GM12872 (cell line): ENCODE measurements around the gene CNN2.
A peak's percentile ranks its signal among the peaks of the same experiment; 100 is the strongest.

Experiments
- TF ChIP-seq, protein P1 (sequence below): IDR thresholded peaks from 3 replicates; pipeline ENCODE4 v1.5.1; 2011; ENCODE audit warnings: low read depth, mild to moderate bottlenecking, low read length, moderate library complexity; ENCODE audit not compliant: insufficient read depth

Gene CNN2

DNA sequence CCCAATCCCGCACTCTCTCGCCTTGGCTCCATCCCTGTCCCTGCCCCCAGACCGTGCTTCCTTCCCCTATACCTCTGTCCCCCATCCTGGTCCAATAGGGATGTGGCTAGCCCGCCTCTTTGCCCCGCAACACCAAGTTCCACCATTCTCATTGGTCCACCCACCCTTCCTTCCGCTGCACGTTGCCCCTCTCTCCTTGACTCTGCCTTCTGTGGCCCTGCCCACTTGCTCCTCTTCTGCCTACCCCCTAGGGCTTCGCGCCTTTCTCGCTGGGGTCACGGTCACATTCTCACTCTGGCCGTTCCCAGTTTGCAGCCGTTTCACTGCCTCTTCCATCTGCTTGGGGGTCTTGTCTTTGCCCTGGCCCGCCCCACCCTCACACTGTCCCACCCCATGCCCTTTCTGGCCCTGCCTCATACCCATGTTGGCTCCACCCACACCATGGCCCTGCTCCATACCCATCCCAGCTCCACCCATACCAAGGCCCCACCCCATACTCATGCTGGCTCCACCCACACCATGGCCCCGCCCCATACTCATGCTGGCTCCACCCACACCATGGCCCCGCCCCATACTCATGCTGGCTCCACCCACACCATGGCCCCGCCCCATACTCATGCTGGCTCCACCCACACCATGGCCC lies 36.1 kb downstream of the CNN2 start:
- TF ChIP-seq, protein P1, sequence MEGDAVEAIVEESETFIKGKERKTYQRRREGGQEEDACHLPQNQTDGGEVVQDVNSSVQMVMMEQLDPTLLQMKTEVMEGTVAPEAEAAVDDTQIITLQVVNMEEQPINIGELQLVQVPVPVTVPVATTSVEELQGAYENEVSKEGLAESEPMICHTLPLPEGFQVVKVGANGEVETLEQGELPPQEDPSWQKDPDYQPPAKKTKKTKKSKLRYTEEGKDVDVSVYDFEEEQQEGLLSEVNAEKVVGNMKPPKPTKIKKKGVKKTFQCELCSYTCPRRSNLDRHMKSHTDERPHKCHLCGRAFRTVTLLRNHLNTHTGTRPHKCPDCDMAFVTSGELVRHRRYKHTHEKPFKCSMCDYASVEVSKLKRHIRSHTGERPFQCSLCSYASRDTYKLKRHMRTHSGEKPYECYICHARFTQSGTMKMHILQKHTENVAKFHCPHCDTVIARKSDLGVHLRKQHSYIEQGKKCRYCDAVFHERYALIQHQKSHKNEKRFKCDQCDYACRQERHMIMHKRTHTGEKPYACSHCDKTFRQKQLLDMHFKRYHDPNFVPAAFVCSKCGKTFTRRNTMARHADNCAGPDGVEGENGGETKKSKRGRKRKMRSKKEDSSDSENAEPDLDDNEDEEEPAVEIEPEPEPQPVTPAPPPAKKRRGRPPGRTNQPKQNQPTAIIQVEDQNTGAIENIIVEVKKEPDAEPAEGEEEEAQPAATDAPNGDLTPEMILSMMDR, result no peak

DNA sequence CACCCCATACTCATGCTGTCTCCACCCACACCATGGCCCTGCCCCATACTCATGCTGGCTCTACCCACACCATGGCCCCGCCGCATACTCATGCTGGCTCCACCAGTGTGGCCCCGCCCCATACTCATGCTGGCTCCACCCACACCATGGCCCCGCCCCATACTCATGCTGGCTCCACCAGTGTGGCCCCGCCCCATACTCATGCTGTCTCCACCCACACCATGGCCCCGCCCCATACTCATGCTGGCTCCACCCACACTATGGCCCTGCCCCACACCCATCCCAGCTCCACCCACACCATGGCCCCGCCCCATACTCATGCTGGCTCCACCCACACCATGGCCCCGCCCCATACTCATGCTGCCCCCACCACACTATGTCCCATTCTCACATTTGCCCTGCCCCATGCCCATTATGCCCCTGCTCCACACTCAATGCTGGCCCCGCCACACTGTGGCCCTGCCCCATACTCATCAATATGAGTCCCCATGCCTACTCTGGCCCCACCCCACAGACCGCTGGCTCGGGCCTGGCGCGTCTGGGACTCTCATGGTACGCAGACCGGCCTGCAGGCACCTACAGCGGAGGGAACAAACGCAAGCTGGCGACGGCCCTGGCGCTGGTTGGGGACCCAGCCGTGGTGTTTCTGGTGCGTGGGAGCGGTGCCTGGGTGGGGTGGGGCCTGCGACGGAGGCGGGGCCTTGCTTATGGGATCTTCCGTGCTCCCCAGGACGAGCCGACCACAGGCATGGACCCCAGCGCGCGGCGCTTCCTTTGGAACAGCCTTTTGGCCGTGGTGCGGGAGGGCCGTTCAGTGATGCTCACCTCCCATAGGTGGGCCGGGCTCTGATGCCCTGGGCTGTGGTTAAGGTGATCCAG lies 36.9 kb downstream of the CNN2 start:
- TF ChIP-seq, protein P1, result no peak

DNA sequence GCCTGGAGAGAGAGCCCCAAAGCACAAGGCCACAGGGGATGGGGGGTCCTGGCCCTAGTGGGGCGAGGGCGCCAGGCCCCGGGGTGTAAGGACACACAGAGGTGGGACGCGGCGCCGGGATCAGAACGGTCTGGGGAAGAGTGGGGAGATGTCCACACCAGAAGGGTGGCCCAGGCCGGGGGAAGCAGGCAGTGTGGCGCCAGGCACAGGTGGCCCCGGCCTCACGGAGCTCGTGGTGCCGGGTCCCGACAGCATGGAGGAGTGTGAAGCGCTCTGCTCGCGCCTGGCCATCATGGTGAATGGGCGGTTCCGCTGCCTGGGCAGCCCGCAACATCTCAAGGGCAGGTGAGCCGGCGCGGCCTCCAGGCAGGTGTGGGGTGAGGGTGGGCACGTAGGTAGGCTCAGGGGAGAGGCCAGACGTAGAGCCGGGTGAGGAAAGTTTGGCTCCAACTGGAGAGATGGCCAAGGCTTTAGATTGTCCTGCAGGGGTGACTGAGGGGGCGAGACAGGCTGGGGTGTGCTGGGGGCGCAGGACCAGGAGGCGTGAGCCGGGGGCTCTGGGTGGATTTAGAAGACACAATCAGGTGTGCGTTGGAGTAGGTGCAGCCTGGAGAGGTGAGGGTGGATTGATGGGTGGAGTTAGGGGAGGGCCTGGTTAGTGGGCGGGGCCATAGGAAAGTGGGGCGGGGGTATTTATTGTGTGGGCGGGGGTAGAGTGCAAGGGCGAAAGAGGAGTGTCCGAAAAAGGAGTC lies 37.7 kb downstream of the CNN2 start:
- TF ChIP-seq, protein P1, result no peak

DNA sequence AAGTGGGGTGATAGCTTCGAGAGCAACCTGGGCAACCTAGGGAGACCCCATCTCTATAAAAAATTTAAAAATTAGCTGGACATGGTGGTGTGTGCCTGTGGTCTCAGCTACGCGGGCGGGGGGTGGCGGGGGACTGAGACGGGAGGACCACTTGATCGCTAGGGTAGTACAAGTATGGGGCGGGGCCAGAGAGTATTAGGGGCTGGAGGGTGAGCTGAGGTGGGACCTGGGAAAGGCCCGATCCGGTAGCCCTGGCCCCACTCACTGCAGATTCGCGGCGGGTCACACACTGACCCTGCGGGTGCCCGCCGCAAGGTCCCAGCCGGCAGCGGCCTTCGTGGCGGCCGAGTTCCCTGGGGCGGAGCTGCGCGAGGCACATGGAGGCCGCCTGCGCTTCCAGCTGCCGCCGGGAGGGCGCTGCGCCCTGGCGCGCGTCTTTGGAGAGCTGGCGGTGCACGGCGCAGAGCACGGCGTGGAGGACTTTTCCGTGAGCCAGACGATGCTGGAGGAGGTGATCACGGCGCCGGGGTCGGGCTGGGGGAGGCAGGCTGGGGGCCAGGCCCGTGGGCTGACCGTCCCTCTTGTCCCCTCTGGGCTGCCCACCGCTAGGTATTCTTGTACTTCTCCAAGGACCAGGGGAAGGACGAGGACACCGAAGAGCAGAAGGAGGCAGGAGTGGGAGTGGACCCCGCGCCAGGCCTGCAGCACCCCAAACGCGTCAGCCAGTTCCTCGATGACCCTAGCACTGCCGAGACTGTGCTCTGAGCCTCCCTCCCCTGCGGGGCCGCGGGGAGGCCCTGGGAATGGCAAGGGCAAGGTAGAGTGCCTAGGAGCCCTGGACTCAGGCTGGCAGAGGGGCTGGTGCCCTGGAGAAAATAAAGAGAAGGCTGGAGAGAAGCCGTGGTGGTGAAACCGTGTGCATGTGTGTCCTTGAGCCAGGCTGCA lies 38.5 kb downstream of the CNN2 start:
- TF ChIP-seq, protein P1, result peak; percentile 89

DNA sequence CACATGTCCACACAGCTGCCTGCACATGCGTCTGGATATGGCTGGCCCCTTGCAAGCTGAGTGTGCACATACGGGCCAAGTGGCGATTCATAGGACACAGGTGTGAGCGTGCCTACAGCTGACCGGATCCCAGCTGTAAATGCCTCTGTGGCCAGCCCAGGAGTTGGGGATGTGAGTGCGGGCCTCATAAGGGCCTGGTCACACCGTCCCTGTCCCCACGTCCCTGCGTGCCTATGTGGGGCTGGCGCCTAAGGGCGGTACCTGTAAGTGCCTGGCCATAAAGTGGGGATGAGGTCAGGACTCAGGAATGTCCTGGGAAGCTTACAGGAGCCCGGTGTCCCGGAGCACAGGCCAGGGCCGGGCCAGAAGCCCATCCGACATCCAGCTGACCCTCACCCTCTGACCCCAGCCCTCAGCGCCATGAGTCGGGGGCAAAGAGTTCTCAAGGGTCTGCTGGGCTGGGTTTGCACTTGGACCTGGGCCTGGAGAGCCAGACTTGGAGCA lies 39.2 kb downstream of the CNN2 start:
- TF ChIP-seq, protein P1, result no peak

DNA sequence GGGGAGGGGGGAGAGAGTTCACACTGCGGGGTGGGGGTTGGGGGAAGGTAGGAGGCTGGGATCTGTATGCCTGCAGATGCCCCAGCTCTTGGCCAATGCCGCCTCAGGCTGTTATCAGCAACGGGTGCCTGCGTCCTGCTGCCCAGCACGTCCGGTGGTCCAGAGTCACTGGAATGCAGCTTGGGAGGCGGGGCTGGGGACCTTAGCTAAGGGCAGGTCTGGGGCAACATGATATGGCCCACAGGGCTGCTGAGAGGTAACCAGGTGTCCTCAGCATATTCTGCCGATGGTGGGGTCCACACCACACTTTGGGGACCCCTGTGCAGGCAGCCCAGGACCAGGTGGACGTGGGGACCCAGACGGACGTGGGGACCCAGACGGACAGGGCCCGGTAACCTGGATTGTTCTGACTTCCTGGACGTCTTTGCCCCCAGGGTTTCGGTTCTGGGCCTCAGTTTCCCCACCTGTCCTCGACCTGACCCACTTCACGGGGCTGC lies 39.9 kb downstream of the CNN2 start:
- TF ChIP-seq, protein P1, result no peak
